Renal cortical epithelial cell (primary cell): Measurements from ENCODE around the gene ZNF786. TPM values are rescaled to one million over a fixed set of nuclear protein-coding genes. Genes with fewer than 3 reads are reported as not detected.
"Not testable (repeated sequence)": the region's sequence is repeated elsewhere in the genome, so short reads cannot be mapped to it uniquely, and the experiment has no call there.

ENCODE experiments used
- DNase-seq: peaks from one replicate; pipeline ENCODE4 v3.0.0-alpha.2; 2011; ENCODE audit warnings: low read depth
- total RNA-seq: library from RNA; depleted of rRNA; stranded (reverse); fragments of >200 nt; gene quantifications from 2 replicates; pipeline ENCODE4 v1.2.3, GENCODE V29; 2014

Gene ZNF786
- total RNA-seq, 1 donor from 2014 or later: 14.9 TPM

DNA sequence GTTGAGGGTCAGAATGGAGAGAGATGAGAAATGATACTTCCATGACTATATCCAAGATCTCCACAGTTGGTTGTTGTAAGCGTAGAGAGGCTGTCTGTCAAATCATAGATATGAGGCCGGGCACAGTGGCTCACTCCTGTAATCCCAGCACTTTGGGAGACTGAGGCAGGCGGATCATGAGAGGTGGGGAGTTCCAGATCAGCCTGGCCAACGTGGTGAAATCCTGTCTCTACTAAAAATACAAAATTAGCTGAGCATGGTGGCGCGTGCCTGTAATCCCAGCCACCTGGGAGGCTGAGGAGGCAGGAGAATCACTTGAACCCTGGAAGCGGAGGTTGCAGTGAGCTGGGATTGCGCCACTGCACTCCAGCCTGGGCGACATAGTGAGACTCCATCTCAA, 60.1 kb downstream of the ZNF786 start:
- DNase-seq: not testable (repeated sequence)

DNA sequence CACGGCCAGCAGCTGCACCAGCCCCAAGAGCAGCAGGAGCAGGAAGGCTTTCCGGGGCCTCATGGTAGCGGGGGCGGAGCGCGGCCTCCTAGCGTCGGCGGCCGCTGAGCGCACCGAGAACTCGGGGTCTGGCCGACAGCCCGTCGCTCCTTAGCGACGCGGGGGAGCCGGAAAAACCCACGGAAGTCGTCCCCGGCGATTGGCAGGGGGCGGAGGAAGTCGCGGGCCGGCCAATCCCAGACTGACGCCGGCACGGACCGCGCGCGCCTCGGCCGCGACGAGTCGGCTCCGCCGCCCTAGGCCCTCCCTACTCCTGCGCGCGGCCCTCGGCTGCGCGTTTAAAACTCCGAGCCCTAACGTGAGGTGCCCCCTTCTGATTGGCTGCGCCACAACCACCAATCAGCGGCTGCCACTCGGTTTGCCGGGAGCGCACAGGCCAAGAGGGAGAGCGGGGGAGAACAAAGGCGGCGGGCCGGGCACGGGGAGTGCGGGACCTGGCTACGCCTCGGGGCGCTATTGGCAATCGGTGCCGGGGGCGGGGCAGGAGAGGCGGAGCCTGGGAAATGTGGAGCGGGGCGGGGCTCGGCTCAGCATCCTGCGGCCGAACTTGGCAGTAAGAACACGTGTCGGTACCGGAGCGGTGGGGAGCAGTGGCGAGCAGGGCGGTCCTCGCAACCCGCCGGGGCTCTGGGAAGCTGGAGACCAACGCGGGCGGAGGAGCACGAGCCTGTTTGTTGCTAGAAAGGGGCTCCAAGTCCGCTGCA, 62.0 kb downstream of the ZNF786 start, which contains the start of gene PDIA4:
Gene PDIA4, minus strand, starts transcription at position 160 of the 764 bp plus-strand sequence. Its CDS starts 97 bp downstream, at position 63.
- DNase-seq: peak; percentile 95

DNA sequence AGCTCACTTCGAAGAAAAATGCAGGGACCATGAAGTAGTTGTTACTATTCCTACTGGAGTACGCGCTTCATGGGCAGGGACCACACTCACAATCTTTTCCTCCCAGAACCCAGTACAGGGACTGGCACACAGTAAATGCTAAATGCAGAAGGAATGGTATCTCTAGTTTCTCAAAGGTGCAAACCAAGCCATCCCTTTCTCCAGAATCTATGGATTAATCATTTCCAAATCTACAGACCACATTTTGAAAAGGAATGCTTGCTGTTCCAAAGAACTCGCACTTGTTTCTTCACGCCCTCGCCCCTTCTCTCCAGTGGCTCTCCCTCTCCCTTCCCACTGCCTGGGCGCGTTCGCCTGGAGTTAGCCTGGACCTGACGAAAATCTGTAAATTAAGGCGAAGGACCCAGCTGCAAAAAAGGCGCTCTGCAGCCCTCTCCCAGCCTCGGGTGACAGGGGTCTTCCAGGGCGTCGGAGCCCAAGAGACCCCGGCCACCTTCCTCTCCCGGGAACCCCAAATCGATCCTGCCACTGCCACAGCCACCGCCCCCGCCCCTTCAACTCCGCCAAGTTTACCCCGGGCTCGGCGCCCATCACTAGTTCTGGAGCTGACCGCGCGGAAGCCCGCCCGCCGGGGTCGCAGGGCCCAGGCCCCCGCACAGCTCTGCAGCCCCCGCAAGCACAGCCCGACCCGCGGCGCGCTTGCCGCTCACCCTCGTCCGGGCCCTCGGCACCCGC, 62.7 kb downstream of the ZNF786 start:
- DNase-seq: peak; percentile 53

DNA sequence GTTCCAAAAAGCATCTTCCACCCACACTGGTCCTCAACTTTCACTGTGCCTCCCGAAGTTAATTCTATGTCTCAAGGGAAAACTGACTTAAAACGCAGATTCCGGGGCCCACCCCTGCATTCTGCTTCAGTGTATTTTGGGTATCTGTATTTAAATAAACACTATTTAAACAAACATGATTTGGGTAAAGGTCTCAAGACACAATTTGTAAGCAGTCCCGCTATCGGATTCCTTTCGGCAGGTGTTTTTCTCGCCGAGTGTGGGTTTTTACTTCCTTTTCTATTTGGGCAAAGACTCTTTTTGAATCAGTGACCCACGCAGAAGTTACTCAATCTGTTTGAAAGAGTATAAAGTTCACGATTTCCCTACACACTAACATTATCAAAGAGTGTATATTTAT, 63.5 kb downstream of the ZNF786 start:
- DNase-seq: peak; percentile 16

DNA sequence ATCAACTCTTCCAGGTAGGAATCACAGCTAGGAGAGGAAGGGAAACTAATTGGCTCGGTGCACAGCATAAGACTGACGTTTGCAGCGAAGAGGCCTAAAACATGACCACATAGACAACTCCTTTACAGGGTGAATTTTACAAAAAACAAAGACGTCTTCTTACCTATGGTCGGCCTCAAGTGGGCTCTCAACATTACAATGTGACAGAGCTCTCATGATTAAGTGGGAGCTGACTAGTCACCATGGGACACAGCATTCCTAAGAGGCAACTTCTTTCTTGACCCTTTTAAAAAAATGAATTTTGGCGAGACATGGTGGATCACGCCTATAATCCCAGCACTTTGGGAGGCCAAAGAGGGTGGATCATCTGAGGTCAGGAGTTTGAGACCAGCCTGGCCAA, 66.9 kb downstream of the ZNF786 start:
- no peak for DNase-seq

DNA sequence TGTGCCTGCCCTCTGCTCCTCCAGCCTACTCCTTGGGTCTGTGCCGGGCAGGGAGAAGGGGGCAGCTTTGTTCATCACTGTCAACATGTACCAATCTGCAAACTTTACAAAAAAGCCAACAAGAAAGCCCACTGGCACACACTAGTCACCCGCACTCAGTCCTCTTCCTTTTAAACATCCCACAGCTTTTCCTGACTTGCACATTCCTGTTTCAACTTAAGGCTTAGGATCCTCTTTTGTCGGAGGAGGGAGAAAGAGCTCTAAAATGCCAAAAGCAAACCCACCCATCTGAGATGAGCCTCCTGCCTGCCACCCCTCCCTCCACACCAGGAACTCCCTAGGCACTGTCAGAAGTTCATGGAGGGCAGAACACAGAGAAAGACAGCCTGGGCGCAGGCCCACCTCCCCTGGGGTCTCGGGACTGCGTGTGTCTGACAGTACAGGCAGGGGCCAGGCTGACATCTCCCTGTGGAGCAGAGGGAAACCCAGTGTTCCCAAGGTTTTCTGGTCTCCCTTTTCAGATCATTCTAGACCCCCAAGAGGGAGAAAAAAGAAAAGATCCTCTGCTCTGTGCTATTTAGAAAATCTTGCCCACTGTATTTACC, 67.7 kb downstream of the ZNF786 start:
- DNase-seq: no peak

DNA sequence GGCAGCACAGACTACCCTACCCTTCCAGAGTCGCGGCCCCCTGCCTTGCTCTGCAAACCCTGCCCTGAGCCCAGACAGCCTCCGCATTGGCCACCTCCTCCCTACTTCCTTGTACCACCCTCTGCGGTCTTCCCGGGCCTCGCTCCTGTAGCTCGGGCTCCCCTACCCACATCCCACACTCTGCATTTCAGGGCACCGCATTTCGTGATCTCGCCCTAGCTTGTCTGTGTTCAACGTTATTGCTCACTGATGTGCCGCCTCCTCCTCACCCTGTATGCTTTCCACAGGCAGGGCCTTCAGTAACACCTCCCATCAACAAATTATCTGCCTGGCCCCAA, 68.8 kb downstream of the ZNF786 start:
- no peak for DNase-seq

DNA sequence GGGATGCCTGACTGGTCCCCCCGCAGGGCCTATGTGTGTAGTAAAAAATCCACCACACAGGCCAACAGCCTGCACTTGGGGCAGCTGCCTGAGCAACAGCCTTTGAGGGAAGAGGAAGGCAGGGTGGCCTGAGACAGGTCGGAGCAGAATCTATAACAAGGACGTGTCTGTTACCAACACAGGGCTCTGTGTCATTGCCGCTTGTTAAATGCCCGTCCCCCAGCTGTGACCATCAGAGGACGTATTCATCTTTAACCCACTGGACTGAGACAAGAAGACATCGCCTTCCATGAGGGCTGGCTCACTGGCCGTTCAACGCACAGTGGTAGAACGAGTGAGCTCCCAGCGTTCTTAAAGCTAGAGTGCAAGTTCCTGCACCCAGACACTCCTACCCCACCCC, 70.0 kb downstream of the ZNF786 start:
- no peak for DNase-seq

Other genes with a start within 250 kb of the ZNF786 start
- 7.9 and 10.1 TPM in 2 replicates for gene EZH2, start 206.4 kb downstream of the ZNF786 start, total RNA-seq
- 254 and 463 TPM in 2 replicates for gene PDIA4, start 62.2 kb downstream of the ZNF786 start, total RNA-seq
- 3.6 and 9.2 TPM in 2 replicates for gene ZNF425, start 35.6 kb upstream of the ZNF786 start, total RNA-seq
- 7.5 and 17.8 TPM in 2 replicates for gene ZNF398, start 56.7 kb upstream of the ZNF786 start, total RNA-seq
- gene ZNF282, start 104.8 kb upstream of the ZNF786 start, total RNA-seq: 20.0 and 30.8 TPM in 2 replicates
- gene ZNF212, start 148.9 kb upstream of the ZNF786 start, total RNA-seq: 2.4 and 9.7 TPM in 2 replicates
- gene ZNF783, start 171.5 kb upstream of the ZNF786 start, total RNA-seq: 8.0 and 10.8 TPM in 2 replicates